Measurements from ENCODE around the gene SPIRE2. TPM values are rescaled to one million over a fixed set of nuclear protein-coding genes. Genes with fewer than 3 reads are reported as not detected.

SPIRE2 gene
- total RNA-seq, 1 experiment from 2014 or later = 29.6 TPM

GRCh38 chr16:89908236-89908635, 80.0 kb downstream of the SPIRE2 start:
- CTCF ChIA-PET = interaction anchor here (0.6 kb wide), 1 partner anchor 188 kb away, joined by 7 read pairs; the partner anchor contains the start of gene VPS9D1
- TF ChIP-seq CTCF (IDR thresholded peaks at IDR 0.05; ENCODE audit: insufficient read depth in 1 of 2, low read depth in 1 of 2, low read length in 1 of 2, severe bottlenecking in 1 of 2, unreplicated experiment in 1 of 2) = no peak
- Histone ChIP-seq H3K27me3 (replicated peaks; ENCODE audit: control insufficient read depth, insufficient read depth, low read length) (no peaks in the 10 kb centered on the region), H3K9me3 (no peaks in the 10 kb centered on the region), H3K36me3 (ENCODE audit: control insufficient read depth, insufficient read depth, low read length) (peaks cover 16% of the 10 kb centered on the region), H3K4me1 (peaks cover 21% of the 10 kb centered on the region), H3K4me3 (ENCODE audit: low read depth, low read length) (no peak overlapping the region)
- Mint-ChIP-seq H3K27me3 (ENCODE audit: insufficient read depth, unreplicated experiment) (no peaks in the 10 kb centered on the region), H3K4me1 (ENCODE audit: low read depth, unreplicated experiment) (no peaks in the 10 kb centered on the region), H3K9me3 (ENCODE audit: unreplicated experiment) (no peaks in the 10 kb centered on the region), H3K36me3 (ENCODE audit: insufficient read depth, unreplicated experiment) (peaks cover 90% of the 10 kb centered on the region), H3K27ac (ENCODE audit: unreplicated experiment) (no peak overlapping the region), H3K4me3 (ENCODE audit: unreplicated experiment) (no peak overlapping the region)
- DNase-seq = no peak
- BruUV-seq (replicated peaks) = no TSS peak
- POLR2A ChIA-PET = interaction anchor here (0.6 to 1.0 kb wide), 2 partner anchors 14 to 35 kb away, joined by 3 to 7 read pairs; partner anchors contain the start of gene TCF25
- intact Hi-C loops (cut with micrococcal nuclease; ENCODE audit: unreplicated experiment) = no loop called here

- H3K27me3 ChIP-seq (replicated peaks; ENCODE audit: control insufficient read depth, insufficient read depth, low read length) = no peaks in the 10 kb centered on the region
- Mint-ChIP-seq H3K27ac (ENCODE audit: unreplicated experiment) (no peak overlapping the region), H3K36me3 (ENCODE audit: insufficient read depth, unreplicated experiment) (peaks cover 87% of the 10 kb centered on the region), H3K4me1 (ENCODE audit: low read depth, unreplicated experiment) (no peaks in the 10 kb centered on the region), H3K9me3 (ENCODE audit: unreplicated experiment) (no peaks in the 10 kb centered on the region), H3K4me3 (ENCODE audit: unreplicated experiment) (no peak overlapping the region), H3K27me3 (ENCODE audit: insufficient read depth, unreplicated experiment) (no peaks in the 10 kb centered on the region)
- peaks cover 5% of the 10 kb centered on the region; the same call in 1 of the 2 replicates for H3K4me1 ChIP-seq
- DNase-seq = peak; percentile 69 to 80
- POLR2A ChIA-PET = no interaction called here
- no peak overlapping the region for H3K4me3 ChIP-seq (ENCODE audit: low read depth, low read length)
- BruUV-seq (replicated peaks) = no TSS peak
- no peaks in the 10 kb centered on the region for H3K9me3 ChIP-seq
- CTCF ChIA-PET = interaction anchor here (0.6 to 2.0 kb wide), 7 partner anchors 8 to 161 kb away, joined by 3 to 10 read pairs (median 4); partner anchors contain the start of genes MC1R and TCF25
- H3K36me3 ChIP-seq (ENCODE audit: control insufficient read depth, insufficient read depth, low read length) = peaks cover 15% of the 10 kb centered on the region
- peak; percentile 78 to 89 for TF ChIP-seq CTCF (IDR thresholded peaks at IDR 0.05; ENCODE audit: insufficient read depth in 1 of 2, low read depth in 1 of 2, low read length in 1 of 2, severe bottlenecking in 1 of 2, unreplicated experiment in 1 of 2)
- intact Hi-C loops (cut with micrococcal nuclease; ENCODE audit: unreplicated experiment) = no loop called here
Observed at GRCh38 chr16:89909777-89910716, 81.8 kb downstream of the SPIRE2 start.

GRCh38 chr16:89910717-89911354, 82.6 kb downstream of the SPIRE2 start:
- Mint-ChIP-seq H3K4me3 (ENCODE audit: unreplicated experiment) (no peak overlapping the region), H3K27ac (ENCODE audit: unreplicated experiment) (no peak overlapping the region), H3K9me3 (ENCODE audit: unreplicated experiment) (no peaks in the 10 kb centered on the region), H3K36me3 (ENCODE audit: insufficient read depth, unreplicated experiment) (peaks cover 87% of the 10 kb centered on the region), H3K4me1 (ENCODE audit: low read depth, unreplicated experiment) (no peaks in the 10 kb centered on the region), H3K27me3 (ENCODE audit: insufficient read depth, unreplicated experiment) (no peaks in the 10 kb centered on the region)
- BruUV-seq (replicated peaks) = no TSS peak
- Histone ChIP-seq H3K9me3 (no peaks in the 10 kb centered on the region), H3K36me3 (ENCODE audit: control insufficient read depth, insufficient read depth, low read length) (peaks cover 10% of the 10 kb centered on the region), H3K4me3 (ENCODE audit: low read depth, low read length) (no peak overlapping the region), H3K27me3 (replicated peaks; ENCODE audit: control insufficient read depth, insufficient read depth, low read length) (no peaks in the 10 kb centered on the region), H3K4me1 (no peaks in the 10 kb centered on the region)
- no peak for DNase-seq
- CTCF ChIA-PET = interaction anchor here (0.6 to 2.0 kb wide), 6 partner anchors 8 to 161 kb away, joined by 3 to 10 read pairs (median 4); partner anchors contain the start of gene MC1R
- POLR2A ChIA-PET = no interaction called here
- intact Hi-C loops (cut with micrococcal nuclease; ENCODE audit: unreplicated experiment) = no loop called here
- TF ChIP-seq CTCF (IDR thresholded peaks at IDR 0.05; ENCODE audit: insufficient read depth in 1 of 2, low read depth in 1 of 2, low read length in 1 of 2, severe bottlenecking in 1 of 2, unreplicated experiment in 1 of 2) = no peak

Measured in Caco-2 (cell line).